ENCODE measurements around the gene SPOUT1.

- TF ChIP-seq POLR2A (IDR thresholded peaks at IDR 0.05): peak; percentile 45
- TF ChIP-seq CTCF (IDR thresholded peaks at IDR 0.05): peak; percentile 95 to 99 (median 96)
Observed at GRCh38 chr9:128818099-128818838, 11.3 kb downstream of the SPOUT1 start, which contains the start of gene ENDOG.
